Measurements from ENCODE around the gene A3GALT2. TPM values are rescaled to one million over a fixed set of nuclear protein-coding genes. Genes with fewer than 3 reads are reported as not detected.
A peak's percentile ranks its signal among the peaks of the same experiment; 100 is the strongest.

The A3GALT2 gene
- total and polyA plus RNA-seq, 9 of the 15 experiments (the other 6 are each of a cell fraction or from before 2014, with no cell fraction given), result not detected

DNA sequence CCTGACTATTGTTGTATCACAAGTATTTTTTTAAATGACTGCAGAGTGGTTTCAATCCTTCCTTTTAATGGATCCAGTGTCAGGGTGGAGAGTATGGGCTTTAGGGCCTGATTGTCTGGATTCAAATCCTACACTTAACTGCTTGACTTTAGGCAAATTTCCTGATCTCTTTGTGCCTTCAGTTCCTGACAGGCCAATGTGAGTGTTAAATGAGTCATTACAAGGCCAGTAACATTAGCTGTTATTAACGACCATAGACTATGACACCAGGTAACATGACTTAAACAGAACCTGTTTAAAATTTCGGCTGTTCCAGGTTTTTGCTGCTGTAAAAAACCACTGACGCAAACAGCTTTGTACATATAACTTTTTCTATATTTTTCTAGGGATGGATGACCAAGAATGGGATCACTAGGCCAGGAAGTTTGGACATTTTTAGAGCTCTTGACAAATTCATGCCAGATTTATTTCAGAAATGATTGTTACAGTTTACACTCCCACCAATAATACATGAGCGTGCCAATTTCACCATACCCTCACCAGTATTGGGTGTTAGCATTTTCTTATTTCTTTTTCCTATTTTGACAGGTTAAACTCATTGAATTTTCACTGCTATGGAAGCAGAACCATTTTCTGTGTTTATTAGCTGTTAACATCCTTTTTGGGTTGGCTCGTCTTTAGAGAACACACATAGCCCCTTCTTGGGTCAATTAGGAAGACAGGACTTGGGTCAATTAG is 53.3 kb downstream of the A3GALT2 start:
- POLR2A ChIA-PET, result interaction anchor here (0.7 to 1.5 kb wide), 2 partner anchors 21 to 1803 kb away, joined by 3 read pairs; no protein-coding TSS in a partner anchor
- no peaks in the 10 kb centered on the region for H3K9me3 ChIP-seq (replicated peaks; ENCODE audit: control insufficient read depth, insufficient read depth, low read depth, low read length)
- BruUV-seq (replicated peaks), result no TSS peak

More for the DNA sequence above, 53.3 kb downstream of the A3GALT2 start:
- no peak for DNase-seq (ENCODE audit: extremely low read depth in 1 of 4, low spot score in 3 of 4)
- 0 out of 5 replicates have a peak, but pooled peaks cover 0 to 2% of the 10 kb centered on the region in 2 experiments for H3K4me1 ChIP-seq (replicated peaks in 1 of 2; ENCODE audit: control insufficient read depth in 2 of 2, insufficient read depth in 2 of 2, low read length in 2 of 2)
- no peak overlapping the region for H3K27ac ChIP-seq (ENCODE audit: extremely low read depth, low read depth, low read length)
- in situ Hi-C loops (cut with MboI), result no loop called here
- intact Hi-C loops (cut with micrococcal nuclease), result no loop called here
- H3K36me3 ChIP-seq (ENCODE audit: control insufficient read depth, insufficient read depth, low read length), result no peaks in the 10 kb centered on the region
- TF ChIP-seq MCM7 (IDR thresholded peaks at IDR 0.05) (no peak), CBFA2T3 (IDR thresholded peaks at IDR 0.05) (no peak), RBM25 (IDR thresholded peaks at IDR 0.05; ENCODE audit: low read depth, low read length, severe bottlenecking) (peak; percentile 96)
- TF ChIP-seq, protein P1, sequence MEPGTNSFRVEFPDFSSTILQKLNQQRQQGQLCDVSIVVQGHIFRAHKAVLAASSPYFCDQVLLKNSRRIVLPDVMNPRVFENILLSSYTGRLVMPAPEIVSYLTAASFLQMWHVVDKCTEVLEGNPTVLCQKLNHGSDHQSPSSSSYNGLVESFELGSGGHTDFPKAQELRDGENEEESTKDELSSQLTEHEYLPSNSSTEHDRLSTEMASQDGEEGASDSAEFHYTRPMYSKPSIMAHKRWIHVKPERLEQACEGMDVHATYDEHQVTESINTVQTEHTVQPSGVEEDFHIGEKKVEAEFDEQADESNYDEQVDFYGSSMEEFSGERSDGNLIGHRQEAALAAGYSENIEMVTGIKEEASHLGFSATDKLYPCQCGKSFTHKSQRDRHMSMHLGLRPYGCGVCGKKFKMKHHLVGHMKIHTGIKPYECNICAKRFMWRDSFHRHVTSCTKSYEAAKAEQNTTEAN (CRISPR knock-in tag; IDR thresholded peaks at IDR 0.05), result no peak
- H3K9ac ChIP-seq (ENCODE audit: insufficient read depth in 1 of 2, low read depth in 2 of 2, low read length in 2 of 2), result no peak overlapping the region
- no peaks in the 10 kb centered on the region for H3K79me2 ChIP-seq (ENCODE audit: control insufficient read depth, insufficient read depth, low read length)
- no peaks in the 10 kb centered on the region for H3K9me1 ChIP-seq (ENCODE audit: control insufficient read depth, insufficient read depth, low read length)
- H2AFZ ChIP-seq (ENCODE audit: low read depth, low read length), result no peak overlapping the region
- no peak overlapping the region for H3K4me2 ChIP-seq (ENCODE audit: insufficient read depth, low read length)
- peaks cover 12% of the 10 kb centered on the region; the same call in 1 of the 2 replicates for H4K20me1 ChIP-seq (replicated peaks; ENCODE audit: control insufficient read depth, insufficient read depth, low read length)
- ATAC-seq, result no peak
- WGBS (ENCODE audit: insufficient coverage, low coverage, missing lambda C conversion rate), result 6% methylated on average over 5 of the region's 5 CpGs
- peak; percentile 46 for FAIRE-seq
- no peak overlapping the region for H3K4me3 ChIP-seq
- peaks cover 3 to 40% of the 10 kb centered on the region in 2 experiments; a peak in 4 of 5 replicates for H3K27me3 ChIP-seq (ENCODE audit: control insufficient read depth in 2 of 2, insufficient read depth in 2 of 2, low read length in 2 of 2)
- CTCF ChIA-PET (ENCODE audit: low intra/inter-chr PET ratio), result no interaction called here
